Breast epithelium (tissue), 4 donors: ENCODE data around the gene HNMT. TPM values are rescaled to one million over a fixed set of nuclear protein-coding genes. Genes with fewer than 3 reads are reported as not detected.
A peak's percentile ranks its signal among the peaks of the same experiment; 100 is the strongest.

Experiments
- DNase-seq, 2 donors: peaks; one replicate each; pipeline ENCODE4 v3.0.0-alpha.2; 2019; ENCODE audit warnings: low spot score in 2 of 2
- H3K27ac ChIP-seq, 2 donors: fragments of 200-600 bp; sonication (generic) in 1 of 2; one replicate each; pipeline ENCODE4 v1.5.1; 2016 to 2019; ENCODE audit warnings: mild to moderate bottlenecking in 1 of 2
- H3K27me3 ChIP-seq, 2 donors: fragments of 200-600 bp; sonication (generic) in 1 of 2; one replicate each; pipeline versions ENCODE4 v1.5.1 to v1.6.0; 2017 to 2019; ENCODE audit warnings: control low read depth in 1 of 2, mild to moderate bottlenecking in 1 of 2
- H3K36me3 ChIP-seq: fragments of 200-600 bp; one replicate; pipeline ENCODE4 v1.5.1; 2019
- H3K4me1 ChIP-seq, 2 donors: fragments of 200-600 bp; sonication (generic); one replicate each; pipeline ENCODE4 v1.5.1; 2016 to 2019; ENCODE audit warnings: control low read depth in 1 of 2
- H3K4me3 ChIP-seq, 3 donors: fragments of 200-600 bp; sonication (generic); 1 replicate in 2 of 3; 2 replicates in 1 of 3; pipeline ENCODE4 v1.5.1; 2016 to 2019; ENCODE audit warnings: mild to moderate bottlenecking in 3 of 3, moderate library complexity in 2 of 3
- H3K9me3 ChIP-seq, 2 donors: fragments of 200-600 bp; sonication (generic) in 1 of 2; one replicate each; pipeline ENCODE4 v1.5.1; 2016 to 2019; ENCODE audit warnings: control low read depth in 1 of 2
- POLR2A ChIP-seq: fragments of 450-650 bp; IDR thresholded peaks from one replicate; pipeline ENCODE4 v1.6.1; 2016; ENCODE audit warnings: antibody characterized with exemption, mild to moderate bottlenecking, moderate library complexity
- POLR2AphosphoS5 ChIP-seq, 3 donors: sonication (generic); formaldehyde crosslinking; IDR thresholded peaks; one replicate each; pipeline ENCODE4 v1.6.1; 2017; ENCODE audit warnings: antibody characterized with exemption in 3 of 3
- intact Hi-C: fragments of 100-400 bp; cut with DNase I; formaldehyde crosslinking; loops from one replicate; pipeline ENCODE4 v1.15.1; 2023; ENCODE audit warnings: low total_unique reads
- total RNA-seq, 3 donors: library from RNA; depleted of rRNA; stranded (reverse); fragments of >200 nt; gene quantifications; one replicate each; pipeline ENCODE4 v1.1.0, GENCODE V29; 2016
- TF ChIP-seq, protein P1 (sequence below), 3 donors: fragments of 450-650 bp; IDR thresholded peaks; one replicate each; pipeline ENCODE4 v1.5.1; 2016 to 2017; ENCODE audit warnings: antibody characterized with exemption in 3 of 3, mild to moderate bottlenecking in 3 of 3, moderate library complexity in 3 of 3

HNMT gene
- total RNA-seq, 3 donors from 2014 or later, result 94.7 to 174 (median 105) TPM

DNA sequence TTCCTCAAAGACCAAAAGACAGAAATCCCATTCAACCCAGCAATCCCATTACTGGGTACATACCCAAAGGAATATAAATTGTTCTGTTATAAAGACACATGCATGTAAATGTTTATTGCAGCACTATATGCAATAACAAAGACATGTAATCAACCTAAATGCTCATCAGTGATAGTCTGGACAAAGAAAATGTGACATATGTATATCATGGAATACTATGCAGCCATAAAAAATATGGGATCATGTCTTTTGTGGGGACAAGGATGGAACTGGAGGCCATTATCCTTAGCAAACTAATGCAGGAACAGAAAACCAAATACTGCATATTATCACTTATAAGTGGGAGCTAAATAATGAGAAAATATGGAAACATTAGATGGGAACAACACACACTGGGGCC lies 2.7 kb upstream of the HNMT start:
- DNase-seq, result no peak
- no peaks in the 10 kb centered on the region for H3K9me3 ChIP-seq
- TF ChIP-seq, protein P1, sequence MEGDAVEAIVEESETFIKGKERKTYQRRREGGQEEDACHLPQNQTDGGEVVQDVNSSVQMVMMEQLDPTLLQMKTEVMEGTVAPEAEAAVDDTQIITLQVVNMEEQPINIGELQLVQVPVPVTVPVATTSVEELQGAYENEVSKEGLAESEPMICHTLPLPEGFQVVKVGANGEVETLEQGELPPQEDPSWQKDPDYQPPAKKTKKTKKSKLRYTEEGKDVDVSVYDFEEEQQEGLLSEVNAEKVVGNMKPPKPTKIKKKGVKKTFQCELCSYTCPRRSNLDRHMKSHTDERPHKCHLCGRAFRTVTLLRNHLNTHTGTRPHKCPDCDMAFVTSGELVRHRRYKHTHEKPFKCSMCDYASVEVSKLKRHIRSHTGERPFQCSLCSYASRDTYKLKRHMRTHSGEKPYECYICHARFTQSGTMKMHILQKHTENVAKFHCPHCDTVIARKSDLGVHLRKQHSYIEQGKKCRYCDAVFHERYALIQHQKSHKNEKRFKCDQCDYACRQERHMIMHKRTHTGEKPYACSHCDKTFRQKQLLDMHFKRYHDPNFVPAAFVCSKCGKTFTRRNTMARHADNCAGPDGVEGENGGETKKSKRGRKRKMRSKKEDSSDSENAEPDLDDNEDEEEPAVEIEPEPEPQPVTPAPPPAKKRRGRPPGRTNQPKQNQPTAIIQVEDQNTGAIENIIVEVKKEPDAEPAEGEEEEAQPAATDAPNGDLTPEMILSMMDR (IDR thresholded peaks at IDR 0.05), result no peak
- TF ChIP-seq POLR2A (no peak), POLR2AphosphoS5 (IDR thresholded peaks at IDR 0.05) (no peak)
- no peaks in the 10 kb centered on the region for H3K27me3 ChIP-seq
- no peak overlapping the region for H3K27ac ChIP-seq
- no peak overlapping the region for H3K4me3 ChIP-seq
- no peaks in the 10 kb centered on the region for H3K4me1 ChIP-seq
- no peaks in the 10 kb centered on the region for H3K36me3 ChIP-seq
- intact Hi-C loops, result no loop called here

DNA sequence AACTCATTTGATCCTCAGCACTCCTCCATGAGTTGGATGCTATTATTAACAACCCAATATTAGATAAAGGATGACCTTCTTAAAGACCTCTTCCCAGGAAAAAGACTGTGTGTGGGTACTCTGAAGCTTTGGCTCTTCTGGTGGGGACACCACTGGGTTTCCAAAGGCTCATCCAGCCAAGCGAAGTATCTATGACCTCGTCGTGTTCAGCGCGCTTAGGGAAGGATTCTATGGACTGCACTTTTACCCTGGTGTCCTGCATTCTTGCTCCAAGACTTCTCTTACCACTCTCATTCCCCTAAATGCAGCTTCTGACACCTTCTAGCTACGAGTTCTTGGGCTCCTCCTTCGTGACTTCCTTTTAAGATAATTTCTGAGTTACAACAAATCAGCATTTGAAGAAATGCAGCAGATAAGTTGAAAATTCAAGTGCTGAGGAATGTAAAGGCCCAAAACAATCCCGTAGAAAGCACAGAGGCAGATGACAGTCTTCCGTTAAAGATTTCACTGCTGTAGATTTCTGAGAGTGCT lies 673 bp upstream of the HNMT start:
- H3K36me3 ChIP-seq, result no peaks in the 10 kb centered on the region
- H3K4me1 ChIP-seq, result no peaks in the 10 kb centered on the region
- no peak for TF ChIP-seq POLR2A
- TF ChIP-seq, protein P1 (IDR thresholded peaks at IDR 0.05), result no peak
- no peak for TF ChIP-seq POLR2AphosphoS5 (IDR thresholded peaks at IDR 0.05)
- H3K4me3 ChIP-seq, result peak overlapping the region; percentile 47 to 72 (median 55)
- no peak for DNase-seq
- intact Hi-C loops, result no loop called here
- peak overlapping the region; percentile 93 to 94 for H3K27ac ChIP-seq
- H3K9me3 ChIP-seq, result no peaks in the 10 kb centered on the region
- H3K27me3 ChIP-seq, result no peaks in the 10 kb centered on the region

- Histone ChIP-seq H3K4me1 (peaks cover 0 to 5% of the 10 kb centered on the region in 2 donors), H3K9me3 (no peaks in the 10 kb centered on the region), H3K27me3 (no peaks in the 10 kb centered on the region), H3K27ac (peak overlapping the region; percentile 93 to 94), H3K4me3 (peak overlapping the region; percentile 47 to 72 (median 55)), H3K36me3 (no peaks in the 10 kb centered on the region)
- no peak for DNase-seq
- intact Hi-C loops, result no loop called here
- TF ChIP-seq POLR2AphosphoS5 (IDR thresholded peaks at IDR 0.05), result no peak
- TF ChIP-seq, protein P1 (IDR thresholded peaks at IDR 0.05), result no peak
- no peak for TF ChIP-seq POLR2A
Observed at GRCh38 chr2:137964859-137965459, 686 bp downstream of the HNMT start.

- no peaks in the 10 kb centered on the region for H3K27me3 ChIP-seq
- H3K36me3 ChIP-seq, result no peaks in the 10 kb centered on the region
- intact Hi-C loops, result no loop called here
- peaks cover 0 to 6% of the 10 kb centered on the region in 2 donors for H3K4me1 ChIP-seq
- H3K4me3 ChIP-seq, result peak overlapping the region; percentile 47 to 72 (median 55)
- no peak for DNase-seq
- TF ChIP-seq POLR2A (no peak), POLR2AphosphoS5 (IDR thresholded peaks at IDR 0.05) (no peak)
- TF ChIP-seq, protein P1 (IDR thresholded peaks at IDR 0.05), result no peak
- H3K27ac ChIP-seq, result peak overlapping the region; percentile 54 to 93
- H3K9me3 ChIP-seq, result no peaks in the 10 kb centered on the region
Observed at GRCh38 chr2:137966043-137966442, 1.8 kb downstream of the HNMT start.

DNA sequence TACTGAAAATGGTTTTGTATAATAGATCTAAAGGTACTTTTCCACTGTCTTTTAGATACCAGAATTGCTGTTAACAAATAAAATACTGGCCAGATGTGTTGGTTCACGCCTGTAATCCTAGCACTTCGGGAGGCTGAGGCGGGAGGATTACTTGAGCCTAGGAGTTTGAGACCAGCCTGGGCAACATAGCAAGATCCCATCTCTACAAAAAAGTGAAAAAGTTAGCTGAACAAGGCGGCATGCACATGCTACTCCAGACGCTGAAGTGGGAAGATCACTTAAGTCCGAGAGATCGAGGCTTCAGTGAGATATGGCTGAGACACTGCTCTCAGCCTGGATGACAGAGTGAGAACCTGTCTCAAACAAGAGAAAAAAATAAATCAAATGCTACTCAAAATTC lies 2.8 kb downstream of the HNMT start:
- intact Hi-C loops, result no loop called here
- Histone ChIP-seq H3K9me3 (no peaks in the 10 kb centered on the region), H3K27me3 (no peaks in the 10 kb centered on the region), H3K4me3 (peak overlapping the region in 1 of 3 donors; percentile 4), H3K36me3 (no peaks in the 10 kb centered on the region), H3K4me1 (peaks cover 0 to 6% of the 10 kb centered on the region in 2 donors), H3K27ac (peak overlapping the region; percentile 20 to 93)
- no peak for DNase-seq
- TF ChIP-seq POLR2A (no peak), POLR2AphosphoS5 (IDR thresholded peaks at IDR 0.05) (no peak)
- TF ChIP-seq, protein P1 (IDR thresholded peaks at IDR 0.05), result no peak
